PFSK-1 (cell line): ENCODE results near the gene GPATCH8.

Experiments used
- FOXP2 ChIP-seq: optimal IDR thresholded peaks from 2 replicates; pipeline ENCODE3; 2011; ENCODE audit warnings: borderline replicate concordance, control low read depth, inconsistent platforms; ENCODE audit not compliant: insufficient read depth; ENCODE audit errors: extremely low read length, extremely low read depth
- POLR2AphosphoS5 ChIP-seq: IDR thresholded peaks from 2 replicates; pipeline ENCODE4 v1.6.1; 2012; ENCODE audit warnings: low read depth, mild to moderate bottlenecking, control low read depth, low read length, moderate library complexity
- REST ChIP-seq, 2 experiments: IDR thresholded peaks; 2 replicates each; pipeline versions ENCODE4 v1.6.1 to v1.8.0; 2011 to 2012; ENCODE audit warnings: low read depth in 2 of 2, low read length in 2 of 2, control low read depth in 1 of 2, inconsistent platforms in 1 of 2, mild to moderate bottlenecking in 1 of 2, moderate library complexity in 1 of 2; ENCODE audit not compliant: insufficient read depth in 1 of 2
- SIN3A ChIP-seq: IDR thresholded peaks from 2 replicates; pipeline ENCODE4 v1.6.1; 2012; ENCODE audit warnings: mild to moderate bottlenecking, low read length, moderate library complexity, borderline replicate concordance; ENCODE audit not compliant: insufficient read depth
- TAF1 ChIP-seq: IDR thresholded peaks from 2 replicates; pipeline ENCODE4 v1.6.1; 2012; ENCODE audit warnings: low read length, control low read depth, borderline replicate concordance; ENCODE audit not compliant: insufficient read depth

GRCh38 chr17:44466339-44466738 is 36.9 kb downstream of the GPATCH8 start:
- no peak for TF ChIP-seq TAF1
- no peak for TF ChIP-seq POLR2AphosphoS5
- TF ChIP-seq SIN3A, result no peak
- TF ChIP-seq REST (IDR thresholded peaks at IDR 0.05; ENCODE audit: insufficient read depth in 1 of 2, low read depth in 2 of 2, low read length in 2 of 2), result no peak
- no peak for TF ChIP-seq FOXP2
